AG04449 (cell line): ENCODE data around the gene DCAF4L1.

Experiments used
- CTCF ChIA-PET: fragments of 350-600 bp; formaldehyde crosslinking; extraction: SDS; loops from one replicate; lab custom pipeline; 2021; ENCODE audit warnings: antibody characterized with exemption; lab: Yijun Ruan, JAX
- POLR2A ChIA-PET: fragments of 400-600, 350-600 bp; formaldehyde crosslinking; extraction: SDS; loops from one replicate; lab custom pipeline; 2020; ENCODE audit warnings: antibody characterized with exemption, inconsistent platforms; lab: Yijun Ruan, JAX
- DNase-seq: peaks from one replicate; pipeline ENCODE4 v3.0.0-alpha.2; 2010; ENCODE audit warnings: low read depth, low spot score
- H3K4me3 ChIP-seq: 2 replicates; pipeline ENCODE4 v1.5.1; 2011; ENCODE audit warnings: low read depth, mild to moderate bottlenecking, control low read depth, low read length
- TF ChIP-seq, protein P1 (sequence below): IDR thresholded peaks from one replicate; pipeline ENCODE4 v1.5.1; 2011; ENCODE audit warnings: mild to moderate bottlenecking, moderate library complexity, low read length, control low read depth, inconsistent platforms; ENCODE audit not compliant: insufficient read depth; ENCODE audit errors: missing control alignments

The DCAF4L1 gene

DNA sequence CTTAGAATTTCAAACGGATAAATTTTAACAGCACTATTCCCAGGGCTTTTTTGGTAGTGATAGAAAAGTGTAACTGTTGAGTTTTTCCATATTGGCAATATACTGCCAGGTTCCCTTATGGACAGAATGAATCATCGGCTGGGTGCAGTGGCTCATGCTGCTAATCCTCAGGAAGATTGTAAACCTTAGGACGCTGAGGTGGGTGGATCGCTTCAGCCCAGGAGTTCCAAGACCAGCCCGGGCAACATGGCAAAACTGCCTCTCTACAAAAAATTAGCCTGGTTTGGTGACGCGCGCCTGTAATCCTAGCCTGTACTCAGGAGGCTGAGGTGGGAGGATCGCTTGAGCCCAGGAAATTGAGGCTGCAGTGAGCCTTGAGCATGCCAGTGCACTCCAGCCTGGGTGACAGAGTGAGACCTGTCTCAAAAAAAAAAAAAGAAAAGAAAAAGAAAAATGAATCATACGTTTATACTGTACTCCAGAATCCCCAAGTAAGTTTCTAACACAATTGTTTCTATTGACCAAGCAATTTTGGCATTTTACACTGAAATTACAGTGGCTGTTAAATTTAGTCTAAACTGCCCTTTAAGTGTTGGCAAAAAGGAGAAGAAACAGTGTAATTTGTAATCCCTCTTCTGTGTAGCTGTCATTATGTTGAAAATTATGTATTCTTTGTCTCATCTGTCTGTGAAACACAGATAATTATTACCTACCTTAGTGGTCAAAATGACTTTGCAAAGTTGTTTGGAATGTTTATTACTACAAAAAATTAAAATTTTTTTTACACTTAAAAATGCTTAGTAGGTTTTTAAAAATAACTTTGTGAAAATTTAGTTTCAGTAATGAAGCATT is 10.6 kb downstream of the DCAF4L1 start:
- TF ChIP-seq, protein P1, sequence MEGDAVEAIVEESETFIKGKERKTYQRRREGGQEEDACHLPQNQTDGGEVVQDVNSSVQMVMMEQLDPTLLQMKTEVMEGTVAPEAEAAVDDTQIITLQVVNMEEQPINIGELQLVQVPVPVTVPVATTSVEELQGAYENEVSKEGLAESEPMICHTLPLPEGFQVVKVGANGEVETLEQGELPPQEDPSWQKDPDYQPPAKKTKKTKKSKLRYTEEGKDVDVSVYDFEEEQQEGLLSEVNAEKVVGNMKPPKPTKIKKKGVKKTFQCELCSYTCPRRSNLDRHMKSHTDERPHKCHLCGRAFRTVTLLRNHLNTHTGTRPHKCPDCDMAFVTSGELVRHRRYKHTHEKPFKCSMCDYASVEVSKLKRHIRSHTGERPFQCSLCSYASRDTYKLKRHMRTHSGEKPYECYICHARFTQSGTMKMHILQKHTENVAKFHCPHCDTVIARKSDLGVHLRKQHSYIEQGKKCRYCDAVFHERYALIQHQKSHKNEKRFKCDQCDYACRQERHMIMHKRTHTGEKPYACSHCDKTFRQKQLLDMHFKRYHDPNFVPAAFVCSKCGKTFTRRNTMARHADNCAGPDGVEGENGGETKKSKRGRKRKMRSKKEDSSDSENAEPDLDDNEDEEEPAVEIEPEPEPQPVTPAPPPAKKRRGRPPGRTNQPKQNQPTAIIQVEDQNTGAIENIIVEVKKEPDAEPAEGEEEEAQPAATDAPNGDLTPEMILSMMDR: no peak
- peak overlapping the region; percentile 91 for H3K4me3 ChIP-seq
- ChIA-PET CTCF (interaction anchor here (2.0 kb wide), 1 partner anchor 9 kb away, joined by 6 read pairs; no protein-coding TSS in a partner anchor), POLR2A (no interaction called here)
- no peak for DNase-seq

DNA sequence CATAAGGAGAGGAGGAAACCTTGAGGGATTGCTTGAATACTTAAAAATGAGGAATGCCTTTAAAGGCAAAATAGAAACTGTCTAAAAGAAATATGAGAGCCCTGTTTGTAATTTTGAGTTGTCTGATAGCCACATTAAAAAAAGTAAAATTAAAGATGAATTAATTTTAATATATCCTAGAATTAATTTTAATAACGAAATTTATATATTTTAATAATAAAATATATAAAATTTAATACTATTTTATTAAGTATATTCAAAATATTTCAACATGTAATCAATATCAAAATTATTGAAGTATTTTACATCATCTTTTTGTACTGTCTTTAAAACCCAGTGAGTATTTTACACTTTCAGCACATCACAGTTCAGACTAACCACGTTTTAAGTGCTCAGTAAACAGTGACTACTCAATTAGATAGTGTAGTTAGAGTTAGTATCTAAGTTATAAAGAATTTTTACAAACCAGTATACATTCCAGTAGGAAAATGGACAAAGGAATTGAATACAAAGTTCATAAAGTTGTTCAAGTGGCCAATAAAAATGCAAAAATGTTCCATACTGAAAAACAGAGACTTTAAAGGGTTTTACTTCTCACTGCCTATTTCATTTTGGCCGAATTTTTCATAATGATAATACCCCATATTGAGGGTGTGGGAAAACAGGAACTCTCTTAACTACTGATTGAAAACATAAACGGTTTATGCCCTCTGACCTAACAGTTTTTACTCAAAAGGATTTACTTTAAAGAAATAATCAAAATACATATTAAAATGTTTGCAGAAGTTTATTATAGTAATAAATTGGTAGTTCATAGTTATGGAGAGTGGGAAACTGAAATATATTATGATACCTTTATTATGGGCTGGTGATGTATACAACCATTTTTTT is 11.7 kb downstream of the DCAF4L1 start:
- ChIA-PET POLR2A (no interaction called here), CTCF (no interaction called here)
- no peak overlapping the region for H3K4me3 ChIP-seq
- TF ChIP-seq, protein P1: no peak
- no peak for DNase-seq

DNA sequence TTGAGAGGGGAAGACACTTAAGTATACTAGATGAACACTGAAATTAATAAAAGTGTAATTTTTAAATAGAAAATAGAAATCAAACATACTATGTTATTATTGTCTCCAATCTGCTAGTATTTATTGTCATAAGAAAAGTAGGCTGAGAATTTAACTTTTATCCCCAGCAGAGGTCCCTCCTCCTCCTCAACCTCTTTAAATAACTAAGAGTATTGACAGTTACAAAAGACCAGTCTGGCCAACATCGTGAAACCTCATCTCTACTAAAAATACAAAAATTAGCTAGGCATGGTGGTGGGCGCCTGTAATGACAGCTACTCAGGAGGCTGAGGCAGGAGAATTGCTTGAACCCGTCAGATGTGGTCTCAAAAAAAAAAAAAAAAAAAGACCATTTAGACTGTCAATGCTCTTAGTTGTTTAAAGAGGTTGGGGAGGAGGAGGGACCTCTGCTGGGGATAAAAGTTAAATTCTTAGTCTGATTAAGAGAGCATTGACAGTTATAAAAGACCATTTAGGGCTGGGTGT is 13.0 kb downstream of the DCAF4L1 start:
- TF ChIP-seq, protein P1: no peak
- DNase-seq: no peak
- ChIA-PET CTCF (no interaction called here), POLR2A (no interaction called here)
- H3K4me3 ChIP-seq: no peak overlapping the region

DNA sequence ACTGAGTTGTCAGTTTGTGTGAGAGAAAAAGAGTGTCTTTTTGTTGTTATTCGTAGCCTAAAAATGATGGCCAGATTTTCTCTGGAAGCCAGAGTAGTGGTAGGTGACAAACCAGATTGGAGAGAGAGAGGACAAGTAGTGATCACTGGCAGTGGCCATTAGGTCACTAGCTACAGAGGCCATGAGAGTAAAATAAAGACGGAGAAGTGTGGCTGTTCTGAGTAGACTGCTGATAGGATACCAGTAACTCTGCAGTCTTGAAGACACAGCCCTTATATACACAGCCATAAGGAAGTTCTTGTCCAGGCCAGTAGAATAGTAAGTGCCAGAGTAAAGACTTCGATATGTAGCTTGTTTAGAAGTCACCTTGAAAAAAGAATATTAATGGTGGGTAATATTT is 16.5 kb downstream of the DCAF4L1 start:
- no peak for DNase-seq
- TF ChIP-seq, protein P1: no peak
- no peak overlapping the region for H3K4me3 ChIP-seq
- POLR2A ChIA-PET: no interaction called here
- CTCF ChIA-PET: no interaction called here

DNA sequence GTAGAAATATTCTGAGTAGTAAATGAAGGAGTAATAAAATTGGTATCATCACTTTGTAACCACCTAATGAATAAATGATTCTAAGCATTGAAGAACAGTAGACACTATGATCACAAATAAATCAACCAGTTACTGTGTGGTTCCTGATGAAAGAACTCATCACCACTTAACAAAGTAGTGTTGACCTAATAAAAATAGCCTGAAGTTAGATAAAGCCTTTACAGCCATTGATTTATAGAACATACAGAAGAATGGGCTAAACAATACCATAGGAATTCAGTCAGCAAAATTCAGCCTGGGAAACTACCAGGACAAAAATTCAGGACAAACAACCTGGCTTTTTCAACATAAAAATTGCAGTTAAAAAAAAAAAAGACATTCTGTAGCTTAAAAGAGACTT is 17.8 kb downstream of the DCAF4L1 start:
- H3K4me3 ChIP-seq: no peak overlapping the region
- no peak for DNase-seq
- ChIA-PET CTCF (no interaction called here), POLR2A (no interaction called here)
- TF ChIP-seq, protein P1: no peak
